NT2/D1 (cell line): ENCODE measurements around the gene TMEM258.

Source experiments
- SUZ12 ChIP-seq: IDR thresholded peaks from 2 replicates; pipeline ENCODE4 v1.6.1; 2011; ENCODE audit not compliant: insufficient read length, insufficient read depth; ENCODE audit errors: extremely low read depth
- YY1 ChIP-seq: IDR thresholded peaks from 2 replicates; pipeline ENCODE4 v1.6.1; 2011; ENCODE audit not compliant: insufficient read length, insufficient read depth
- ZNF274 ChIP-seq: IDR thresholded peaks from 2 replicates; pipeline ENCODE4 v1.6.1; 2011; ENCODE audit warnings: mild to moderate bottlenecking, low read depth, low read length

GRCh38 chr11:61747192-61747966 is 45.0 kb downstream of the TMEM258 start:
- TF ChIP-seq ZNF274 (no peak), YY1 (no peak), SUZ12 (no peak)
